ENCODE results near the gene BICRA. TPM values are rescaled to one million over a fixed set of nuclear protein-coding genes. Genes with fewer than 3 reads are reported as not detected.

The BICRA gene
- total and polyA plus RNA-seq, 9 of the 15 experiments (the other 6 are each of a cell fraction or from before 2014, with no cell fraction given): 0.01 to 8.8 (median 1.2) TPM

- TF ChIP-seq POLR2G (IDR thresholded peaks at IDR 0.05; ENCODE audit: low read depth, low read length) (peak; percentile 90), STAT5B (CRISPR knock-in tag; IDR thresholded peaks at IDR 0.05) (no peak), RHOXF2B (CRISPR knock-in tag; conservative IDR thresholded peaks at IDR 0.05) (no peak), ZNF785 (CRISPR knock-in tag; IDR thresholded peaks at IDR 0.05) (no peak), ELF4 (CRISPR knock-in tag; IDR thresholded peaks at IDR 0.05) (no peak), ZNF740 (CRISPR knock-in tag; IDR thresholded peaks at IDR 0.05) (0 out of 2 replicates have a peak, but pooled peaks have one; percentile 3), ZNF740 (tag; IDR thresholded peaks at IDR 0.05) (peak in 1 of 2 experiments; percentile 18; a peak in 1 of 4 replicates), EGR1 (conservative IDR thresholded peaks at IDR 0.05) (peak; percentile 74), ZNF165 (CRISPR knock-in tag; IDR thresholded peaks at IDR 0.05; ENCODE audit: borderline replicate concordance) (no peak), CBX8 (IDR thresholded peaks at IDR 0.05; ENCODE audit: borderline replicate concordance, extremely low read depth, low read depth, low read length, poor library complexity, severe bottlenecking) (no peak), IFI16 (CRISPR knock-in tag; IDR thresholded peaks at IDR 0.05) (no peak), DPF2 (IDR thresholded peaks at IDR 0.05) (0 out of 2 replicates have a peak, but pooled peaks have one; percentile 20), ZNF444 (CRISPR knock-in tag; IDR thresholded peaks at IDR 0.05) (no peak), ZNF277 (CRISPR knock-in tag; IDR thresholded peaks at IDR 0.05; ENCODE audit: borderline replicate concordance) (no peak), CTBP1 (IDR thresholded peaks at IDR 0.05; ENCODE audit: borderline replicate concordance) (peak; percentile 74), HMG20A (CRISPR knock-in tag; conservative IDR thresholded peaks at IDR 0.05) (no peak), KHSRP (IDR thresholded peaks at IDR 0.05) (no peak), MBD1 (CRISPR knock-in tag; IDR thresholded peaks at IDR 0.05) (no peak), ZNF695 (CRISPR knock-in tag; IDR thresholded peaks at IDR 0.05) (no peak), U2AF2 (optimal IDR thresholded peaks at IDR 0.05; ENCODE audit: low read depth, low read length) (no peak), POLR2A (conservative IDR thresholded peaks at IDR 0.05) (peak; percentile 77), PBX2 (CRISPR knock-in tag; IDR thresholded peaks at IDR 0.05; ENCODE audit: low read depth) (peak; percentile 76), PBX2 (tag; conservative IDR thresholded peaks at IDR 0.05; ENCODE audit: low read depth) (peak; percentile 51; the same call in 1 of the 2 replicates)
Observed at GRCh38 chr19:47608074-47608918, 638 bp upstream of the BICRA start (continued).

All from K562 (cell line).